ENCODE measurements around the gene ST6GALNAC3.

The ST6GALNAC3 gene

DNA sequence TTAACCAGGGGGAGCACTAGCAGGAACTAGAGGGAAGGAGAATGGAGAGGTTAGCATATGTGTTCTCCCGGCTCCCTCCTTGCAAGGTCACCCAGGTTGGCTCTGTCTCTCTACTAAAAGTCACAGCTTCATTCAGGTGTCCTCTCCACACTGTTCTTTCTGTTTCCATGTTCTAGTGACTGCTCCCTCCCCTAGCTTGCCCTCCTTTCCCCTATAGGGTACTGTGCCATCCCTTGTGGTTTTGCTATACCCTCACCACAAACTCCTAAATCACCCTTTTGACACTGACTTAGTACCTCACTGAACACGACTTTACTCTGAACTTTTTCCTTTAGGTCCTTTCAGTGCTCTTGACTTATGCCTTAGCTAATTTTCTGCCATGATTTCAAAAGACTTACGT is 389.3 kb downstream of the ST6GALNAC3 start:
- TF ChIP-seq, protein P1, sequence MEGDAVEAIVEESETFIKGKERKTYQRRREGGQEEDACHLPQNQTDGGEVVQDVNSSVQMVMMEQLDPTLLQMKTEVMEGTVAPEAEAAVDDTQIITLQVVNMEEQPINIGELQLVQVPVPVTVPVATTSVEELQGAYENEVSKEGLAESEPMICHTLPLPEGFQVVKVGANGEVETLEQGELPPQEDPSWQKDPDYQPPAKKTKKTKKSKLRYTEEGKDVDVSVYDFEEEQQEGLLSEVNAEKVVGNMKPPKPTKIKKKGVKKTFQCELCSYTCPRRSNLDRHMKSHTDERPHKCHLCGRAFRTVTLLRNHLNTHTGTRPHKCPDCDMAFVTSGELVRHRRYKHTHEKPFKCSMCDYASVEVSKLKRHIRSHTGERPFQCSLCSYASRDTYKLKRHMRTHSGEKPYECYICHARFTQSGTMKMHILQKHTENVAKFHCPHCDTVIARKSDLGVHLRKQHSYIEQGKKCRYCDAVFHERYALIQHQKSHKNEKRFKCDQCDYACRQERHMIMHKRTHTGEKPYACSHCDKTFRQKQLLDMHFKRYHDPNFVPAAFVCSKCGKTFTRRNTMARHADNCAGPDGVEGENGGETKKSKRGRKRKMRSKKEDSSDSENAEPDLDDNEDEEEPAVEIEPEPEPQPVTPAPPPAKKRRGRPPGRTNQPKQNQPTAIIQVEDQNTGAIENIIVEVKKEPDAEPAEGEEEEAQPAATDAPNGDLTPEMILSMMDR (IDR thresholded peaks at IDR 0.05; ENCODE audit: borderline replicate concordance, control extremely low read depth, extremely low read depth, insufficient read depth, missing control alignments), result no peak
- no peak for DNase-seq (ENCODE audit: low spot score)
- in situ Hi-C loops (cut with MboI; ENCODE audit: low sequenced_read_pairs, unreplicated experiment), result no loop called here

DNA sequence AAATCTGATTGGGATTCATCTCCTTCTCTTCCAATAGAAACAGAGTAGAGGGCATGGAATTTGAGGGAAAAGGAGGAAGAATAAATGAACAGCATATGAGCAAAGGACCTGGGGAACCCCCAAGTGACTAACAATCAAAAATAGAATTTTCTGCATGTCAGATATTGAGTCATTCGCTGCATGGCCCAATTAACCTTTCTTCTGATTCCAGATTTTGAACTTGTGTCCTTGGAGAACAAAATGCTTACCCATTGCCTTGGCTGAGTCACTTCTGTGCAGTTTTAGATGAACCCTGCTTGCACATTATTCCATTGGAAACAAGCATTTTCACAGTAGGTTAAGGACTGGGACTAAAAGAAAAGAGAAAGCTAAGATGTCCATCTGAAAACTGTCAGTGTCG is 390.5 kb downstream of the ST6GALNAC3 start:
- DNase-seq (ENCODE audit: low spot score), result no peak
- TF ChIP-seq, protein P1 (IDR thresholded peaks at IDR 0.05; ENCODE audit: borderline replicate concordance, control extremely low read depth, extremely low read depth, insufficient read depth, missing control alignments), result no peak
- in situ Hi-C loops (cut with MboI; ENCODE audit: low sequenced_read_pairs, unreplicated experiment), result no loop called here

DNA sequence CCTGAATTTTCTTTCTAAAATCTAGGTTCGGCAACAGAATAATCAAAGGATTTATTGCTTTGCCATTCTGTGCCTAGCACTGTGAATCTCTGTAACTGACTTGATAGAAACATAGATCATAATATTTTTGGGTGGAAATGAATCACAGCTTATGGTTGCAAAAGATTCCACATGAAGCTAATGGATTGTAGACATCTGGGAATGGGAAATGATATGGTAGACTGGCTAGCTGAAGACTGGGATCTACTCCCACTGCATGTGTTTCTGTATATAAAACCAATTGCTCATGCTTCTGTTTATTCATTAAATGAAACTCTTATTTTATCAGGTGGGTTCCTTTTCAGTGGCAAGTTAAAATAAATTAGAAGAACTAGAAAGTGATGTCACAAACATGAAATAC is 395.6 kb downstream of the ST6GALNAC3 start:
- TF ChIP-seq, protein P1 (IDR thresholded peaks at IDR 0.05; ENCODE audit: borderline replicate concordance, control extremely low read depth, extremely low read depth, insufficient read depth, missing control alignments), result no peak
- in situ Hi-C loops (cut with MboI; ENCODE audit: low sequenced_read_pairs, unreplicated experiment), result no loop called here
- no peak for DNase-seq (ENCODE audit: low spot score)

DNA sequence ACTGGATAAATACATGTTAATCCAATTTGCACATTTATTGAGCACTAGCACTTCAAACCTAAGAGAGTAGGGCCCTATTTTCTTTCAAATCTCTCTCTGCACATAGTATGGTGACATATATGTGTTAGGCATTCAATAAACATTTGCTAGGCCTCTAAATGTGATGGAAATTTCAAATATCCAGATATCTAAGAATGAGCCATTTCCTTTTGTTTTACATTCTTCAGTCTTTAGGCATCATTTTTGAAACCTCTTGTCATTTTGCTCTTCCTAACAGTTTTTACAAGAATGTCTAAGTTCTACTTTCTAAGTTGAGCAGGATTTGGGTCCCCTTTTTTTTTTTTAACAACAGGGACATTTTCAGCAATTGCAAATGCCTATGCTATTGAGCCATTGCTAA is 397.0 kb downstream of the ST6GALNAC3 start:
- TF ChIP-seq, protein P1 (IDR thresholded peaks at IDR 0.05; ENCODE audit: borderline replicate concordance, control extremely low read depth, extremely low read depth, insufficient read depth, missing control alignments), result no peak
- in situ Hi-C loops (cut with MboI; ENCODE audit: low sequenced_read_pairs, unreplicated experiment), result no loop called here
- no peak for DNase-seq (ENCODE audit: low spot score)

DNA sequence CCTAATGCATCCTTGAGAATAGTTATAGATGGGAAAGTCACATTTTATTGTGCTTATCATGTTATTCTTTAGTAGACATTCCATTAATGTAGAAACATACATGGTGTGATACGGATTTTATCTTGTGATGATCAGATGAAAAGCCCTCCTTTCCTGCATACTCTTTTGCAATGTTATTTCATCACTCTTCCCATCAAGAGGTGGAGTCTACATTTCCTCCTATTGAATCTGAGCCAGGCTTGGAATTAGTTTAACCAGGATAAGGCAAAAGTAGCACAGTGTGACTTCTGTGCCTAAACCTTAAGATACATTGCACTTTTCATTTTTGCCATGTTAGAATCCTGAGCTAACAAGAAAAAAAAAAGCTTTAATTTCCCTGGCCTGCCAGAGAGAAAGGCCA is 399.0 kb downstream of the ST6GALNAC3 start:
- in situ Hi-C loops (cut with MboI; ENCODE audit: low sequenced_read_pairs, unreplicated experiment), result no loop called here

DNA sequence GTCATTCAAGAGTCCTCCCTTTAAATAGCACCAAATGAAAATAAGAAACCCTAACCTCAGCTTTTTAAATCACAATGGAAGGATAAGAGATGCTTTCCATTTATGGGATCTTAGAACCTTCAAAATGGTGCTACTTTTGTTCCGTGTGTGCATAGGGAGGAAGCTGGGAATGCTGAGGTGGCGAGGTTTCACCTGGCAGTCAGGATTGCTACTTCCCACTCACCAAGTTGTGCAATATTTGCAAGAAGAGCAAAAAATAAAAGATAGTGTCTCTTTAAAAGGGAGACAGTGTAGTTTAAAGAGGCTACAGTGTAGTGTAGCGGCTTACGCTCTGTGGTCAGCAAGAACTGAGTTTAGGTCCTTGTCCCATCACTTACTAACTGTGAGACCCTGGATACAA is 400.4 kb downstream of the ST6GALNAC3 start:
- no peak for DNase-seq (ENCODE audit: low spot score)
- in situ Hi-C loops (cut with MboI; ENCODE audit: low sequenced_read_pairs, unreplicated experiment), result no loop called here
- TF ChIP-seq, protein P1 (IDR thresholded peaks at IDR 0.05; ENCODE audit: borderline replicate concordance, control extremely low read depth, extremely low read depth, insufficient read depth, missing control alignments), result no peak

More for the DNA sequence above, 399.0 kb downstream of the ST6GALNAC3 start:
- TF ChIP-seq, protein P1 (IDR thresholded peaks at IDR 0.05; ENCODE audit: borderline replicate concordance, control extremely low read depth, extremely low read depth, insufficient read depth, missing control alignments), result no peak
- no peak for DNase-seq (ENCODE audit: low spot score)

DNA sequence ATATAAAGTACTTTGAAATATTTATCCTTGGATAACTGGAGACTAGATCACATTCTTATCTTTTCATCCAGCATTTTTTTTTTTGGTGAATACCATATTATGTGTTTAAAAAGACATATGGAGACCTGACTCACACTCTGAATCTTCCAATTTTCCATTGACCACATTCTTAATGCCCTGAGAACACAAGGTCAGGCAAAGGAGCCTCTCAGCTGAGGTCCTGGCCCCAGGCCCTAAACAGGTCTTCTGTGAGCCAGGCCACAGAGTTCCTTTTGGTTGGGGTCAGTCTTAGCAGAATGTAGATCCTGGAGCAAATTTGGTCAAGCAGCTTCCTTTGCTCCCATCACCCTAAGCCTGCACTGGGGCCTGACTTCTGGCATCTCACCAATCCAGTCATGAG is 402.6 kb downstream of the ST6GALNAC3 start:
- DNase-seq (ENCODE audit: low spot score), result no peak
- TF ChIP-seq, protein P1 (IDR thresholded peaks at IDR 0.05; ENCODE audit: borderline replicate concordance, control extremely low read depth, extremely low read depth, insufficient read depth, missing control alignments), result no peak
- in situ Hi-C loops (cut with MboI; ENCODE audit: low sequenced_read_pairs, unreplicated experiment), result no loop called here
